K562 (cell line): ENCODE data around the gene GATM. TPM values are rescaled to one million over a fixed set of nuclear protein-coding genes. Genes with fewer than 3 reads are reported as not detected.

Experiments
- ATAC-seq: fragments of 200-7000 bp; cut with Tn5 transposase; 3 replicates; pipeline ENCODE4 v1.9.1; 2020; ENCODE audit warnings: moderate library complexity
- BruUV-seq: library from RNA; stranded (reverse); fragments of 400-500 nt; replicated peaks from 2 replicates; lab custom pipeline; 2021; lab: Mats Ljungman, UMichigan
- CTCF ChIA-PET: fragments of 300-600 bp; formaldehyde crosslinking; extraction: SDS; loops from one replicate; lab custom pipeline; 2021; ENCODE audit warnings: low intra/inter-chr PET ratio; lab: Yijun Ruan, JAX
- POLR2A ChIA-PET: fragments of 300-600, 350-650 bp; sonication (Branson Sonifier 250); formaldehyde crosslinking; extraction: SDS; loops from one replicate; lab custom pipeline; 2021; ENCODE audit warnings: antibody characterized with exemption, inconsistent platforms; lab: Yijun Ruan, JAX
- DNase-seq, 4 experiments: peaks; one replicate each; pipeline versions ENCODE4 v3.0.0 to v3.0.0-alpha.2; 2011 to 2018; ENCODE audit warnings: low spot score in 3 of 4, mixed read lengths in 3 of 4; ENCODE audit errors: extremely low read depth in 1 of 4
- FAIRE-seq: peaks from 2 replicates; lab custom pipeline; 2011; peaks lifted over from hg19 to GRCh38; lab: Jason Lieb, UNC
- H2AFZ ChIP-seq: 2 replicates; pipeline ENCODE4 v1.6.0; 2011; ENCODE audit warnings: low read depth, low read length, control low read depth, inconsistent platforms
- H3K27ac ChIP-seq: fragments of 200-600 bp; 3 replicates; pipeline ENCODE4 v1.8.0; 2011; ENCODE audit warnings: low read depth, mild to moderate bottlenecking, control low read depth, inconsistent platforms, low read length, moderate library complexity, mixed read lengths; ENCODE audit errors: extremely low read depth
- H3K27me3 ChIP-seq, 2 experiments: fragments of 300-600 bp in 1 of 2; 2 replicates in 1 of 2; 3 replicates in 1 of 2; pipeline versions ENCODE4 v1.6.0 to v1.8.0; 2011; ENCODE audit warnings: inconsistent platforms in 2 of 2, low read length in 2 of 2, mild to moderate bottlenecking in 1 of 2, mixed read lengths in 1 of 2, moderate library complexity in 1 of 2; ENCODE audit not compliant: control insufficient read depth in 2 of 2, insufficient read depth in 2 of 2
- H3K36me3 ChIP-seq: fragments of 300-600 bp; 3 replicates; pipeline ENCODE4 v1.8.0; 2011; ENCODE audit warnings: mild to moderate bottlenecking, low read length, inconsistent platforms; ENCODE audit not compliant: control insufficient read depth, insufficient read depth
- H3K4me1 ChIP-seq, 2 experiments: fragments of 200-600 bp in 1 of 2; replicated peaks in 1 of 2; 2 replicates in 1 of 2; 3 replicates in 1 of 2; pipeline versions ENCODE4 v1.5.1 to v1.8.0; 2011; ENCODE audit warnings: inconsistent platforms in 2 of 2, low read length in 2 of 2, mild to moderate bottlenecking in 1 of 2, mixed read lengths in 1 of 2, moderate library complexity in 1 of 2; ENCODE audit not compliant: control insufficient read depth in 2 of 2, insufficient read depth in 2 of 2
- H3K4me2 ChIP-seq: 2 replicates; pipeline ENCODE4 v1.6.1; 2011; ENCODE audit warnings: low read length, control low read depth, inconsistent platforms, mixed read lengths; ENCODE audit not compliant: insufficient read depth
- H3K4me3 ChIP-seq: fragments of 200-600 bp; sonication (generic), shearing (Covaris generic); 2 replicates; pipeline ENCODE4 v1.5.1; 2016; ENCODE audit warnings: control low read depth, inconsistent platforms
- H3K79me2 ChIP-seq: fragments of 200-600 bp; 3 replicates; pipeline ENCODE4 v1.8.0; 2011; ENCODE audit warnings: low read length, inconsistent platforms; ENCODE audit not compliant: control insufficient read depth, insufficient read depth
- H3K9ac ChIP-seq, 2 experiments: 2 replicates each; pipeline versions ENCODE4 v1.6.0 to v1.6.1; 2011; ENCODE audit warnings: low read depth in 2 of 2, low read length in 2 of 2, control low read depth in 1 of 2, inconsistent platforms in 1 of 2, mild to moderate bottlenecking in 1 of 2, mixed read lengths in 1 of 2; ENCODE audit not compliant: insufficient read depth in 1 of 2
- H3K9me1 ChIP-seq: one replicate; pipeline ENCODE4 v1.6.0; 2011; ENCODE audit warnings: inconsistent platforms, mild to moderate bottlenecking, low read length, moderate library complexity; ENCODE audit not compliant: control insufficient read depth, insufficient read depth
- H3K9me3 ChIP-seq: replicated peaks from 2 replicates; pipeline ENCODE4 v1.5.1; 2011; ENCODE audit warnings: low read depth, low read length, inconsistent platforms; ENCODE audit not compliant: control insufficient read depth, insufficient read depth
- H4K20me1 ChIP-seq: replicated peaks from 2 replicates; pipeline ENCODE4 v1.6.1; 2011; ENCODE audit warnings: low read length, inconsistent platforms, mixed read lengths; ENCODE audit not compliant: control insufficient read depth, insufficient read depth
- KLF16 ChIP-seq: IDR thresholded peaks from 2 replicates; pipeline ENCODE4 v1.6.1; 2016; ENCODE audit warnings: antibody characterized with exemption
- TEAD4 ChIP-seq, 2 experiments: sonication (generic) in 1 of 2; formaldehyde crosslinking in 1 of 2; IDR thresholded peaks; 2 replicates each; pipeline versions ENCODE4 v1.6.1 to v1.8.0; 2012 to 2022; ENCODE audit warnings: borderline replicate concordance in 1 of 2, inconsistent platforms in 1 of 2, low read length in 1 of 2, mild to moderate bottlenecking in 1 of 2, missing genetic modification reagents in 1 of 2
- WGBS: fragments of 100-300 bp; shearing (Covaris generic); methylation state at CpG from one replicate; pipeline ENCODE4 v1.1.6; 2016; ENCODE audit warnings: low coverage, mixed read lengths; ENCODE audit not compliant: insufficient coverage; ENCODE audit errors: missing lambda C conversion rate; 5-methylcytosine and 5-hydroxymethylcytosine counted together
- in situ Hi-C: fragments of 300-500 bp; cut with MboI; formaldehyde crosslinking; loops from 4 replicates; pipeline ENCODE4 v1.15.0; 2018; ENCODE audit warnings: inconsistent platforms, mixed read lengths
- intact Hi-C: fragments of 100-400 bp; cut with micrococcal nuclease; formaldehyde crosslinking; loops from 2 replicates; pipeline ENCODE4 v1.14.2; 2022
- polyA plus RNA-seq, 8 experiments: library from polyadenylated mRNA; depleted of rRNA in 4 of 8; stranded (reverse) in 5 of 8; unstranded in 3 of 8; fragments of >200 nt; fragmentation: Nextera tagmentation in 2 of 8; fragmentation: Illumina TruSeq in 1 of 8; extraction: Ambion mirVana in 2 of 8; extraction: Trizol in 1 of 8; gene quantifications; 2 replicates each; pipeline versions ENCODE4 v1.2.1 to v1.2.3, GENCODE V29; 2011 to 2014; ENCODE audit warnings: inconsistent platforms in 1 of 8, missing spikeins in 1 of 8
- total RNA-seq, 7 experiments: library from RNA; depleted of rRNA in 6 of 7; stranded (reverse); fragments of >200 nt in 6 of 7; fragmentation: Illumina TruSeq in 2 of 7; extraction: Trizol in 2 of 7; gene quantifications; 2 replicates each; pipeline versions ENCODE4 v1.2.1 to v1.2.3, GENCODE V29; 2011 to 2021; ENCODE audit warnings: low replicate concordance in 1 of 7
- TF ChIP-seq, protein P1 (sequence below): fragments of 250-450 bp; sonication (Bioruptor Pico); IDR thresholded peaks from 2 replicates; pipeline ENCODE4 v1.8.0; 2021; ENCODE audit warnings: moderate library complexity, mild to moderate bottlenecking, inconsistent platforms

GATM gene
- total and polyA plus RNA-seq, 9 of the 15 experiments (the other 6 are each of a cell fraction or from before 2014, with no cell fraction given) = 0.11 to 1.1 (median 0.65) TPM

DNA sequence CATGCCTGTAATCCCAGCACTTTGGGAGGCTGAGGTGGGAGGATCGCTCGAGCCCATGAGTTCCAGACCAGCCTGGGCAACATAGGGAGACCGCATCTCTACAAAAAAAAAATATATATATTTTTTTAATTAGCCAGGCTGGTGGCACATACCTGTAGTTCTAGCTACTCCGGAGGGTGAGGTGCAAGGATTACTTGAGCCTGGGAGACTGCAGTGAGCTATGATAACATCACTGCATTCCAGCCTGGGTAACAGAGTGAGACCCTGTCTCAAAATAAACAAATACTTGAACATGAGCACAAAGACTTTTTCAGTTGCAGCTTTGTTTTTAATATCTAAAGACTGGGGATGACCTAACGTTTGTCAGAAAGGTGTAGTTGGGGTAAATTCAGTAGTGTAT is 31.3 kb upstream of the GATM start:
- 96% methylated on average over 5 of the region's 5 CpGs for WGBS
- H3K27me3 ChIP-seq = no peaks in the 10 kb centered on the region
- in situ Hi-C loops = no loop called here
- H3K4me1 ChIP-seq = no peaks in the 10 kb centered on the region; a peak in 1 of 5 replicates
- H3K4me2 ChIP-seq = no peak overlapping the region
- H3K4me3 ChIP-seq = no peak overlapping the region
- H3K27ac ChIP-seq = no peak overlapping the region
- H3K9me1 ChIP-seq = no peaks in the 10 kb centered on the region
- no peak for FAIRE-seq
- TF ChIP-seq KLF16 (no peak), TEAD4 (IDR thresholded peaks at IDR 0.05; ENCODE audit: low read length) (no peak), TEAD4 (CRISPR knock-in tag; IDR thresholded peaks at IDR 0.05; ENCODE audit: borderline replicate concordance) (no peak)
- TF ChIP-seq, protein P1, sequence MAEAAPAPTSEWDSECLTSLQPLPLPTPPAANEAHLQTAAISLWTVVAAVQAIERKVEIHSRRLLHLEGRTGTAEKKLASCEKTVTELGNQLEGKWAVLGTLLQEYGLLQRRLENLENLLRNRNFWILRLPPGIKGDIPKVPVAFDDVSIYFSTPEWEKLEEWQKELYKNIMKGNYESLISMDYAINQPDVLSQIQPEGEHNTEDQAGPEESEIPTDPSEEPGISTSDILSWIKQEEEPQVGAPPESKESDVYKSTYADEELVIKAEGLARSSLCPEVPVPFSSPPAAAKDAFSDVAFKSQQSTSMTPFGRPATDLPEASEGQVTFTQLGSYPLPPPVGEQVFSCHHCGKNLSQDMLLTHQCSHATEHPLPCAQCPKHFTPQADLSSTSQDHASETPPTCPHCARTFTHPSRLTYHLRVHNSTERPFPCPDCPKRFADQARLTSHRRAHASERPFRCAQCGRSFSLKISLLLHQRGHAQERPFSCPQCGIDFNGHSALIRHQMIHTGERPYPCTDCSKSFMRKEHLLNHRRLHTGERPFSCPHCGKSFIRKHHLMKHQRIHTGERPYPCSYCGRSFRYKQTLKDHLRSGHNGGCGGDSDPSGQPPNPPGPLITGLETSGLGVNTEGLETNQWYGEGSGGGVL (CRISPR knock-in tag) = no peak
- intact Hi-C loops = no loop called here
- ATAC-seq = no peak
- H4K20me1 ChIP-seq = peaks cover 4% of the 10 kb centered on the region; the same call in 1 of the 2 replicates
- DNase-seq = no peak
- H2AFZ ChIP-seq = no peak overlapping the region
- no TSS peak for BruUV-seq
- H3K9ac ChIP-seq = no peak overlapping the region
- H3K36me3 ChIP-seq = peaks cover 86% of the 10 kb centered on the region
- ChIA-PET CTCF (no interaction called here), POLR2A (interaction anchor here (0.5 kb wide), 1 partner anchor 9 kb away, joined by 4 read pairs; no protein-coding TSS in a partner anchor)
- H3K9me3 ChIP-seq = no peaks in the 10 kb centered on the region
- peaks cover 14% of the 10 kb centered on the region; the same call in 2 of the 3 replicates for H3K79me2 ChIP-seq
